NCI-H2227 (cell line): Measurements from ENCODE around the gene RFX1.
A peak's percentile ranks its signal among the peaks of the same experiment; 100 is the strongest.
"Not testable (repeated sequence)": the region's sequence is repeated elsewhere in the genome, so short reads cannot be mapped to it uniquely, and the experiment has no call there.

Experiments
- DNase-seq: peaks from one replicate; lab custom pipeline; 2025; ENCODE audit not compliant: unreplicated experiment; lab: John Stamatoyannopoulos, UW

Gene RFX1

GRCh38 chr19:14006085-14006765 is at the start of gene RFX1:
Gene RFX1 (minus strand): TSS chr19:14006320. CDS start chr19:13993843, 12,477 bp downstream.
- DNase-seq = peak; percentile 97

- DNase-seq = no peak
These were observed 49.3 kb upstream of the RFX1 start for GRCh38 chr19:14055396-14055795.

DNA sequence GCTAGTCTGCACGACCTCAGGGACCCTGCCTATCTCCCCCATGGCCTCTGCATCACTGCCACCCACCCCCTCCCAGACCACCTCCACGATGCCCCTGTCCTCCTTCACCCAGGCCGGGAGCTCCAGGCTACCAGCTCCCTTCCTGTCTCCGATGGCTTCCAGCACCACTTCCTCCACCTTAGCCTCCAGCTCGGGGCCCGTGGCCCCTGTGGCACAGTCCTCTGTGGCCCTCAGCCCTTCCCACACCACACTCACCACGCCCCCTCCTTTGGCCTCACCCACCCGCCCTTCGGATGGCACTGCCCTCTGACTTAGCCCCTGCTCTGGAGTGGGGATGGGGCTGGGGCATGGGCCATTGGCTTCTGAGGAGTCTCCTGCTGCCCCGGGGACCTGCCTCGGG is 48.6 kb upstream of the RFX1 start:
- no peak for DNase-seq

DNA sequence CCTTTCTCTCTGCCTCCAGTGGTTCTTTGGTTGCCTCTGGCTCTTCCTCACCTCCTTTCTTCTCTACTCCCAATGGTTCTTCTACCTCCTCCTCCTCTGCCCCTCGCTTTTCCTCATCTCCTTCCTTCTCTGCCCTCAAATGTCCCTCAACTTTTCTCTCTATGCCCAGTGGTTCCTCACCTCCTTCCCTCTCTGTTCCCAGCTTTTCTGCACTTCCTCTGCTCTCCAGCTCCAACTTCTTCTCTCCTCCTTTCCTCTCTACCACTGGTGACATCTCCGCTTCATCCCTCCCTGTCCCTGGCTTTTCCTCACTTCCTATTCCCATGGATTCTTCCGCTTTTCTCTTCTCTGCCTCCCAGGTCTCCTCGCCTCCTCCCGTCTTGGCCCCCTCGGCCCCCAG is 48.0 kb upstream of the RFX1 start:
- no peak for DNase-seq

GRCh38 chr19:14053500-14053899 is 47.4 kb upstream of the RFX1 start:
- DNase-seq = no peak

DNA sequence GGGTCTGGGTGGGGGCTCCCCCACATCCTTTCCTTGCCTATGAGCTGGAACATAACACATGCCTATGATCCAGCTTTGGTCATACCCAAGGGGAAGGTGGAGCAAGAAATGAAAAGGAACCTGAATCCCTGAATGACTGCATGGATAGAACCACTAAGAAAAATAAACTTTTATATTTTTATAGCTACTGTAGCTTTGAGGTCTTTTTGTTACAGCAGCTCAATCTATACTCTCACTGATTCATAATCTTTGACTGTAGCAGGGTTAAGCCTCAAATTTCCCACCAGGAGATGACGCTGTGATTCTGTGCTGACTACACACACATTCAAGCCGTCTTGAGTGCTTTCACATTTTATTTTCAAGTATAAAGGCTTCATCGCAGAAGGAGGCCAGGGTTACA is 46.9 kb upstream of the RFX1 start:
- DNase-seq = no peak

DNA sequence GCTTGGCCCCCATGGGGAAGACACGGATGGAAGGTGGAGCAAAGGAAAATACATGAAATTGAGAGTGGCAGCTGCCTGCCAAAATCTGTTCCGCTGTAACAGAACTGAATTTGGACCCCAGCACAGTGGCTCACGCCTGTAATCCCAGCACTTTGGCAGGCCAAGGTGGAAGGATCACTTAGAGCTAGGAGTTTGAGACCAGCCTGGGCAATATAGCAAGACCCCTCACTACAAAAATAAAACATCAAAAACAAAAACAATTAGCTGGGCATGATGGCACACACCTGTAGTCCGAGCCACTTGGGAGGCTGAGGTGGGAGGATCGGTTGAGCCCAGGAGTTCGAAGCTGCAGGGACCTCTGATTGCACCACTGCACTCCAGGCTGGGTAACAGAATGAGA is 46.4 kb upstream of the RFX1 start:
- no peak for DNase-seq

DNA sequence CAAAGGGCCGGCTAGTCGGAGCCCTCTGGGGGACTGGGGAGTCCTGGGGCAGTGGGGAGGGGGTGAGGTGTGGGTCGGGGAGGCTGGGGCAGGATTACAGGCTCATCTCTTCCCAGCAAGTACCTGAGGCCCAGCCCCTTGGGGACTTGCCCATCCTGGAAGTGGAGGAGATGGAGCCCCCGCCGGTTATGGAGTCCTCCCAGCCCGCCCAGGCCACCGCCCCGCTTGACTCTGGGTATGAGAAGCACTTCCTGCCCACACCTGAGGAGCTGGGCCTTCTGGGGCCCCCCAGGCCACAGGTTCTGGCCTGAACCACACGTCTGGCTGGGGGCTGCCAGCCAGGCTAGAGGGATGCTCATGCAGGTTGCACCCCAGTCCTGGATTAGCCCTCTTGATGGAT is 45.9 kb upstream of the RFX1 start:
- DNase-seq = no peak

GRCh38 chr19:14050961-14051360 is 44.8 kb upstream of the RFX1 start:
- DNase-seq = not testable (repeated sequence)

DNA sequence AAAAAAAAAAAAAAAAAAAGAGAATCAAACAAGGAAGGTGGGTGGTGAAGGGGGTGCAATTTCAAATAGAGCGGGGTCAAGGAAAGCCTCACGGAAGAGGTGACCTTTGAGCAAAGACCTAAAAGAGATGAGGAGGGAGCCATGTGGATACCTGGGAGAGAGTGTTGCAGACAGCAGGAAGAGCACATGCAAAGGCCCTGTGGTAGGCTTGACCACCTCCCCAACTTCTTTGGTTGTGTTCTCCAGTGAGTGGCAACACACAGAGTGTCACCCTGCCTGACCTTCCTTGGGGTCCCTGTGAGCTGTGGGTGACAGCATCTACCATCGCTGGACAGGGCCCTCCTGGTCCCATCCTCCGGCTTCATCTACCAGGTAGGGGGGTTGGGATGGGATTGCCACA is 44.4 kb upstream of the RFX1 start:
- DNase-seq = no peak

- peak; percentile 9 for DNase-seq
These were observed 42.5 kb upstream of the RFX1 start for GRCh38 chr19:14048443-14049153.

DNA sequence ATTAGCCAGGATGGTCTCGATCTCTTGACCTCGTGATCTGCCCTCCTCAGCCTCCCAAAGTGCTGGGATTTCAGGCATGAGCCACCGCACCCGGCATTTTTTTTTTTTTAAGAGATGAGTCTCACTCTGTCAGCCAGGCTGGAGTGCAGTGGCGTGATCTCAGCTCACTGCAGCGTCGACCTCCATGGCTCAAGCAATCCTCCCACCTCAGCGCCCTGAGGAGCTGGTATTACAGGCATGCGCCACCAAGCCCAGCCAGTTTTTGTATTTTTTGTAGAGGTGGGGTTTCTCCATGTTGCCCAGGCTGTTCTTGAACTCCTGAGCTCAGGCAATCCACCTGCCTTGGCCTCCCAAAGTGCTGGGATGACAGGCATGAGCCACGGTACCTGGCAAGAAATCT is 41.7 kb upstream of the RFX1 start:
- not testable (repeated sequence) for DNase-seq

DNA sequence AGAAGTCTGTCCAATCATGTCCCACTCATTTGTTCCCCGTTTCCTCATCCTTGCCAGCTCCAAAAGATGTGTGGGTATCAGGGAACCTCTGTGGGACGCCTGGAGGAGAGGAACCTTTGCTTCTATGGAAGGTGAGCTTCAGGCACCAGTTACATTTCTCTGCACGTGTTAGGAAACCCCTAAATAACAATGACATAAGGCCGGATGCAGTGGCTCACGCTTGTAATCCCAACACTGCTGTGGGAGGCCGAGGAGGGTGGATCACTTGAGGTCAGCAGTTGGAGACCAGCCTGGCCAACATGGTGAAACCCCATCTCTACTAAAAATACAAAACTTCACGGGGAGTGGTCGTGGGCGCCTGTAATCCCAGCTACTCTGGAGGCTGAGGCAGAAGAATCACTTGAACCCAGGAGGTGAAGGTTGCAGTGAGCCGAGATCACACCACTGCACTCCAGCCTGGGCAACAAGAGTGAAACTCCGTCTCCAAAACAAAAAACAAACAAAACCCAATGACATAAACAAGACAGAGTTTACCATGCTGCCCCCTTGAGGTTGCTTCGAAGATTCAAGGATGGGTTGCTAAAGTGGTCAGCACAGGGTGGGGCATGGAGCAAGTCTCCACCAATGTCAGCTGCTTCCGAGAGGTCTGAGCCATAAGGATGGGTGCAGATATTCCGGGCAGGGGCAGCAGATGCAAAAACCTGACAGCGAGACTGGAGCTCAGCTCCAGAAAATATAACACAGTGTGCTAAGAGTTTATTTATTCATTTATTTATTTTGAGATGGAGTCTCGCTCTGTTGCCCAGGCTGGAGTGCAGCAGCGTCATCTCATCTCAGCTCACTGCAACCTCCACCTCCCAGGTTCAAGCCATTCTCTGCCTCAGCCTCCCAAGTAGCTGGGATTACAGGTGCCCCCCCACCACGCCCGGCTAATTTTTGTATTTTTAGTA is 36.8 kb upstream of the RFX1 start:
- peak; percentile 68 for DNase-seq

DNA sequence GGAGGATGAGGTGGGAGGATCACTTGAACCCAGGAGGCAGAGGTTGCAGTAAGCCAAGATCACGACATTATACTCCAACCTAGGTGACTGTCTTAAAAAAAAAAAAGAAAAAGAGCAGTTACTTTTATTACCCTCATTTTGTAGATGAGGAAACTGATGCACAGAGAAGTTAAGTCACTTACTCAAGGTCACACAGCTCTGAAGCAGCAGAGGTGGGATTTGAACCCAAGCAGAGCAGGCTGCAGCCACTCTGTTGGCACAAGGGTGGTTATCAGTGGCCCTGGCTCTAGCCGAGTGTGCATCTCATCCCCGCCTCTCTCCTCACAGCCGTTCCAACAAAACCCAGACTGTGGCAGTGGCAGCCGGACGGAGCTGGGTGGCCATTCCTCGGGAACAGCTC is 33.1 kb upstream of the RFX1 start:
- DNase-seq = no peak

GRCh38 chr19:14035706-14036105 is 29.6 kb upstream of the RFX1 start:
- no peak for DNase-seq

DNA sequence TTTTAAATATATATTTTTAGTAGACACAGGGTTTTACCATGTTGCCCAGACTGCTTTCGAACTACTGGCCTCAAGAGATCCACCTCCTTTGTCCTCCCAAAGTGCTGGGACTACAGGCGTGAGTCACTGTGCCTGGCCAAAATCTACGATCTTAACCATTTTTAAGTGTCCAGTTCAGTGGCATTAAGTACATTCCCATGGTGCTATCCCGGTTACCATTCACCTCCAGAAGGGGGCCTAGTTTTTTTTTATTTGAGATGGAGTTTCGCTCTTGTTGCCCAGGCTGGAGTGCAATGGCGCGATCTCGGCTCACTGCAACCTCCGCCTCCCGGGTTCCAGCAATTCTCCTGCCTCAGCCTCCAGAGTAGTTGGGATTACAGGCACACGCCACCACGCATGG is 29.0 kb upstream of the RFX1 start:
- not testable (repeated sequence) for DNase-seq

DNA sequence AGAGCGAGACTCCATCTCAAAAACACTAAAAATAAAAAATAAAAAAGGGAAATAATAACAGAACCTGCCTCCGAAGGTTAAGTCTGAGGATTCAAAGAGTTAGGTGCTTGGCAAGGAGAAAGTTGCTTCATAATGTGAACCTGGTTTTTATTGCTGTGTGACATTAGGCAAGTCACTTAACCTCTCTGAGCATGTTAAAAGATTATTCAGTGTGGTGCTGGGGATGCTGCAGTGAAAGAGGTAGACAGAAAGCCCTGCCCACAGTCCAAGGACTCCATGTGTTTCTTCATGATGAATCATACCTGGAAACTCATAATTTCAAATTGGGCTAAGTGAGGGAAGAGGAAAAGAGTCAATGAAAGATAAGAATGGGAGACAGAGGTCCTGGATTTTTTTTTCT is 27.8 kb upstream of the RFX1 start:
- no peak for DNase-seq

DNA sequence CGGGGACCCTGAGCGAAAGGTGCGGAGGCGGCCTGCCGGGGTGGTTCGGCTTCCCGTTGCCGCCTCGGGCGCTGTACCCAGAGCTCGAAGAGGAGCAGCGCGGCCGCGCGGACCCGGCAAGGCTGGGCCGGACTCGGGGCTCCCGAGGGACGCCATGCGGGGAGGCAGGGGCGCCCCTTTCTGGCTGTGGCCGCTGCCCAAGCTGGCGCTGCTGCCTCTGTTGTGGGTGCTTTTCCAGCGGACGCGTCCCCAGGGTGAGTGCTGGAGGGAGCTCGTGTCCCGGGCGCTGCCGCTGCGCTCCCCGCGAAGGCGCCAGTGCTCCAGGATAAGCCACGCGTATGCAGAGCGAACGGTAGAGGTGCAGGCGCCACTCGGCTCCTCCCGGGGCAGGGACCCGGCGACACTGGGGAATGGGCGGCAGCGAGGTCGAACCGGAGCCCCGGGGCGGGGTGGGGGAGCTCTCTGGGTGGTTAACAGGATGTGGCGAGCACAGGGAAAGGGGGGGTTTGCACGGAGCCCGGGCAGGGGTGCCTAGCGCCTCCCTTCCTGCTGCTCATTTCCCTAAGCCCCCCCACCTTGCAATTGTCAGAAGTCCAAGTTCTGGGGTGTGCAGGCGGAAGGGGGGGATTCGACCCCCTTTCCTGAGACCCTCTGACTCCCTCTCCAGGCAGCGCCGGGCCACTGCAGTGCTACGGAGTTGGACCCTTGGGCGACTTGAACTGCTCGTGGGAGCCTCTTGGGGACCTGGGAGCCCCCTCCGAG is 25.8 kb upstream of the RFX1 start, which contains the start of gene IL27RA:
Gene IL27RA, plus strand, starts transcription at position 44 of the 762 bp plus-strand sequence. Its CDS starts 111 bp downstream, at position 155.
- DNase-seq = peak; percentile 50

DNA sequence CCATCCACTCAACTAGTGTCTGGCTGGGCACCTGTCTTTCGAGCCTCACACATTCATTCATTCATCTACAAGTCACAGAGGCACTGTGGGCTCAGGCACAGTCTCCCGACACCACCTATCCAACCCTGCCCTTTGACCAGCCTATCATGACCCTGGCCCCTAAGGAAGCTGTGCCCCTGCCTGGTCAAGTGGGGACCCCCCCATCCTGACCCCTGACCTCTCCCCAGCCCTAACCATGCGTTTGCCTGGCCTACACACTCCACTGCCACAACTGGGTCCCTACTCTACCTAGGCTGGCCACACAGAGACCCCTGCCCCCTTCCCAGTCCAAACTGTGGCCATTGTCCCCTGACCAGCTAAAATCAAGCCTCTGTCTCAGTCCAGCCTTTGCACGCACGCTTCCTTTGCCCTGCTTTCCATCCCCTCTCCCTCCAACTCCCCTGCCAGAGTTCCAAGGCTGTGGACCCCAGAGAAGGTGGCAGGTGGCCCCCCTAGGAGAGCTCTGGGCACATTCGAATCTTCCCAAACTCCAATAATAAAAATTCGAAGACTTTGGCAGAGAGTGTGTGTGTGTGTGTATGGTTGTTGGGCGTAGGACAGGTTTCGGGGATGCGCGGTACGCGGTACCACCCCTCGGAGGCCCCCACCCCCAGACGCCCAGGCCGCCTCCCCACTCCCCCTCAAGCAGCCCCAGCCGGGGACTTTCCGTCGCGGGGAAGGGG is 25.0 kb upstream of the RFX1 start:
- DNase-seq = no peak

- no peak for DNase-seq
These were observed 22.8 kb upstream of the RFX1 start for GRCh38 chr19:14028901-14029300.
